HG03558 (cell line): ENCODE data around the gene LY6G5C.

Source experiments
- ATAC-seq: cut with Tn5 transposase; IDR thresholded peaks from one replicate; pipeline ENCODE4 v1.9.1; 2021; ENCODE audit warnings: moderate number of reproducible peaks; ENCODE audit not compliant: unreplicated experiment; ENCODE audit errors: extremely low read depth

The LY6G5C gene

DNA sequence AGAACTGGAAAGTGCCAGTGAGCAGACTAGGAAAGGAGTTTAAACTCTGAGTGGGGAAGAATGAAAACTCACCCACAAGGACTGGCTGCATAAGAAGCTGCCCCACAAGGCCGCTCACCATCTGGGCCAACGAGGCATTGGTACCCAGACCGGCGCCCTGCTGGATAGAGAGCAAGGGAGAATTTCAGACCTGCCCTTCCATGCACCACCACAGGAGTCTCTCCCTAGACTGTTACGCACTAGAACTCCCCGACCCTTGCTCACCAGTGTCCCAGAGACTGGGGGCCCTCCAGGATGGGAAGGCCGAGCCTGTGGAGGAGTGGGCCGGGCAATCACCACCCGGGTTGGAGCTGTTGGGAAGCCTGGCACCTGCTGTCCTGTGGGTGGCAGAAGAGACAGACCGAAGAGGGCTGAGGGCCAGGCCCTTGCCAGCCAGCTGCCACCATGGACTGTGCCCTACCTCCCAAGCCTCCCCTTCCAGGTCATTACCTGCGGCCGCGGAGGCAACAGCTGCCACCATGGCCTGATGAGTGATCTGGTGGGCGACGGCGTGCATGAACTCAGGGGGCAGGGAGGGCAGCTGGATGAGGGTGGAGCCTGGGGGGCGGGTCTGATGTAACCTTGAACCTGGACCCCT is 36.9 kb downstream of the LY6G5C start:
- ATAC-seq: no peak

GRCh38 chr6:31642798-31643570 is 37.9 kb downstream of the LY6G5C start:
- ATAC-seq: no peak

DNA sequence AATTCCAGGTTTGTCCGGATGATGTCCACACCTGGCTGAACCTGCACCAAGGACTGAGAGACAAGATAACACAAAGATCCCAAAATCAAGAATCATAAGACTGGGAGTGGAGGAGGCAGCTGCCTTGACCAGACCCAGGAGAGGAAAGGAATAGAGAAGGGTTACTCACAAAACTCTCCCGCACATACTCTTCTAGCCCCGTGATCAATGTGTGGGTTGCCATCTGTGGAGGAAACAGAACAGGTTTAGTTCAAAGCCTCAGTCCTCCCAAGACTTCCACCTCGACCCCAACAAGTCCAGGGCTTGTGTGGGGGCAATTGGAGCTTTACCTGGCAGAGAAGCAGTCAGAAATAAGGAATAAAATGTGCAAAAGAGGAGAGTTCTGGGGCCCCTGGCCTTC is 39.5 kb downstream of the LY6G5C start:
- ATAC-seq: no peak

GRCh38 chr6:31640612-31641011 is 40.3 kb downstream of the LY6G5C start:
- no peak for ATAC-seq

DNA sequence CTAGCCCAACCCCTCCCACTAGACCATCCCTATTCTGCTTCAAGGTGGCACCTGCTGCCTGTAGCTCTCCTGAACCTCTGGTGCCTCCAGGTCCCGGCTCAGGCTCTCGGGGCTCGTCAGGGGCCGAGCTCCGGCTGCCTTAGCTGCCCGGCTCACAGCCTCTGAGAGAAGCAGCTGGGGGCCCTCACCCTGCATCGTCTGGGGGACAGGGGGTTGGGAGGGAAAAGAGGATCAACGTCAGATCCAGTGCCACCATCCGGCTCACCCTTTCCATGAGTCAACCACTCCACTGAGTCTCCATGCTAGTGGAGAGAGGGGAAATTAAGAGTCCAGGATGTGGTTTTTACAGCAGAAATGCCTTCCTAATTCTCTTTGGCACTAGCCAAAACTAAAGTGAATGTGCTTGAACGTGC is 41.4 kb downstream of the LY6G5C start:
- no peak for ATAC-seq

GRCh38 chr6:31639043-31639442 is 41.8 kb downstream of the LY6G5C start:
- no peak for ATAC-seq

DNA sequence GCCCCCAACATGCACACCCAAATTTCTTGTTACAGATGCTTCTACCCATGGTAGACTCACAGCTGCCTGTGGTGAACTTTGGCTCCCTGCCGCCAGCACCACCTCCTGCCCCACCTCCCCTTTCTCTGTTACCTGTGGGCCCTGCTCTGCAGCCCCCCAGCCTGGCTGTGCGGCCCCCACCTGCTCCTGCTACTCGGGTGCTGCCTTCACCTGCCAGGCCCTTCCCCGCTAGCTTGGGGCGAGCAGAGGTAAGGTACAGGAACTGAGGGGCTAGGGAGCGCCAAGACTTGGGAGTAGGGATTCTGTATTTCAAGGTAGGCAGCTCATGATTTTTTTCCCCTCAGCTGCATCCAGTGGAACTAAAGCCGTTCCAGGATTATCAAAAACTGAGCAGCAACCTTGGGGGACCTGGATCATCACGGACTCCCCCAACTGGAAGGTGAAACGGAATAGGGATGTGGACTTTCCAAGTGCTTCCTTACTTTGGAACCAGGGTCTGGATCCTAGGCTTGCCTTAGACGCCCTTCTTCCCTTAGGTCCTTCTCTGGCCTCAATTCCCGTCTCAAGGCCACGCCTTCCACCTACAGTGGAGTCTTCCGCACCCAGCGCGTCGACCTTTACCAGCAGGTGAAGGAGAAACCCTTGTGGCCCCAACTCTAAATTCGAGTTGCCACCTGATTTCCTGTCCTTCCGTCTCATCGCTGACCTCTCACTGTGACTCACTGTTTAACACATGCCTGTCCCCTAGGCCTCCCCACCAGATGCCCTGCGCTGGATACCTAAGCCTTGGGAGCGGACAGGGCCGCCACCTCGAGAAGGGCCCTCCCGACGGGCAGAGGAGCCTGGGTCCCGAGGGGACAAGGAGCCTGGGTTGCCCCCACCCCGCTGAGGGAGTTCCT is 43.9 kb downstream of the LY6G5C start:
- no peak for ATAC-seq

GRCh38 chr6:31634969-31635575 is 45.8 kb downstream of the LY6G5C start:
- no peak for ATAC-seq

- no peak for ATAC-seq
Observed at GRCh38 chr6:31634131-31634530, 46.7 kb downstream of the LY6G5C start.

GRCh38 chr6:31633447-31633846 is 47.4 kb downstream of the LY6G5C start:
- no peak for ATAC-seq

DNA sequence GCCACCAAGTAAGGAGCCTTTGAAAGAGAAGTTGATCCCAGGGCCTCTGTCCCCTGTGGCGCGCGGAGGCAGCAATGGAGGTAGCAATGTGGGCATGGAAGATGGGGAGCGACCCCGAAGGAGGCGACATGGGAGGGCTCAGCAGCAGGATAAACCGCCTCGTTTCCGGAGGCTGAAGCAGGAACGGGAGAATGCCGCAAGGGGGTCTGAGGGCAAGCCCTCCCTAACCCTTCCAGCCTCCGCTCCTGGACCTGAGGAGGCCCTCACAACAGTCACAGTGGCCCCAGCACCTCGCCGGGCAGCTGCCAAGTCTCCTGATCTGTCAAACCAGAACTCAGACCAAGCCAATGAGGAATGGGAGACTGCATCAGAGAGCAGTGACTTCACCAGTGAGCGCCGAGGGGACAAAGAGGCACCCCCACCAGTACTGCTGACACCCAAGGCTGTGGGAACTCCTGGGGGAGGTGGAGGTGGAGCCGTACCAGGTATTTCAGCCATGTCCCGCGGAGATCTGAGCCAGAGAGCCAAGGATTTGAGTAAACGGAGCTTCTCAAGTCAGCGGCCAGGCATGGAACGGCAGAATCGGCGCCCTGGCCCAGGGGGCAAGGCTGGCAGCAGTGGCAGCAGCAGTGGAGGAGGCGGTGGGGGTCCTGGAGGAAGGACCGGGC is 48.5 kb downstream of the LY6G5C start:
- ATAC-seq: no peak

DNA sequence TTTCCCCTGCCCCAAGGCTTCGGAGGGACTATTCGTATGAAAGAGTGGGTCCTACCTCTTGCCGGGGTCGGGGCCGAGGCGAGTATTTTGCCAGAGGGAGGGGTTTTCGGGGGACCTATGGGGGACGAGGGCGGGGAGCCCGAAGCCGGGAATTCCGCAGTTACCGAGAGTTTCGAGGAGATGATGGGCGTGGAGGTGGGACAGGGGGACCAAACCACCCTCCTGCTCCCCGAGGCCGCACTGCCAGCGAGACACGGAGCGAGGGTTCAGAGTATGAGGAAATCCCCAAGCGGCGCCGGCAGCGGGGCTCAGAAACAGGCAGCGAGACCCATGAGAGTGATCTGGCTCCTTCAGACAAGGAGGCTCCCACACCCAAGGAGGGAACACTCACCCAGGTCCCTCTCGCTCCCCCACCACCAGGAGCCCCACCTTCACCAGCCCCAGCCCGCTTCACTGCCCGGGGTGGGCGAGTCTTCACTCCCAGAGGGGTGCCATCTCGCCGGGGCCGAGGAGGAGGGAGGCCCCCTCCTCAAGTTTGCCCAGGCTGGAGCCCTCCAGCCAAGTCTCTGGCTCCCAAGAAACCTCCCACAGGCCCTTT is 49.1 kb downstream of the LY6G5C start:
- ATAC-seq: no peak

DNA sequence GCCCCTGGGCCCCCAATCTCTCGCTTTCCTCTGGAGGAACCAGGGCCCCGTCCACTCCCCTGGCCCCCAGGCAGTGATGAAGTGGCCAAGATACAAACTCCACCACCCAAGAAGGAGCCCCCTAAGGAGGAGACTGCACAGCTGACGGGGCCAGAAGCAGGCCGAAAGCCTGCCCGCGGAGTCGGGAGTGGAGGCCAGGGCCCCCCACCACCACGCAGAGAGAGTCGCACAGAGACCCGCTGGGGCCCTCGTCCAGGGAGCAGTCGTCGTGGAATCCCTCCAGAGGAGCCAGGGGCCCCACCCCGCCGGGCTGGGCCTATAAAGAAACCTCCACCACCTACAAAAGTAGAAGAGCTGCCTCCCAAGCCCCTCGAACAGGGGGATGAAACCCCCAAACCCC is 49.7 kb downstream of the LY6G5C start:
- ATAC-seq: no peak

GRCh38 chr6:31630177-31630934 is 50.5 kb downstream of the LY6G5C start:
- no peak for ATAC-seq

- ATAC-seq: no peak
Observed at GRCh38 chr6:31629014-31629413, 51.9 kb downstream of the LY6G5C start.

GRCh38 chr6:31627690-31628287 is 53.1 kb downstream of the LY6G5C start:
- no peak for ATAC-seq

- no peak for ATAC-seq
Observed at GRCh38 chr6:31626952-31627351, 53.9 kb downstream of the LY6G5C start.
